Psoas muscle (tissue), 8 donors: ENCODE data around the gene ZBED2. TPM values are rescaled to one million over a fixed set of nuclear protein-coding genes. Genes with fewer than 3 reads are reported as not detected.

Experiments used
- ATAC-seq, 4 donors: fragments of 200-7000 bp; cut with Tn5 transposase; one replicate each; pipeline ENCODE4 v1.9.1; 2020; ENCODE audit warnings: moderate library complexity in 3 of 4, mild to moderate bottlenecking in 2 of 4
- DNase-seq, 2 donors: peaks; one replicate each; pipeline ENCODE4 v3.0.0-alpha.2; 2020
- H3K27ac ChIP-seq: fragments of 200-600 bp; one replicate; pipeline ENCODE4 v1.8.0; 2022
- H3K27me3 ChIP-seq, 3 donors: fragments of 200-600 bp in 1 of 3; one replicate each; pipeline versions ENCODE4 v1.6.1 to v1.8.0; 2013 to 2022; ENCODE audit warnings: low read length in 2 of 3, mild to moderate bottlenecking in 2 of 3, moderate library complexity in 1 of 3; ENCODE audit not compliant: insufficient read depth in 3 of 3
- H3K36me3 ChIP-seq, 2 donors: fragments of 200-600 bp in 1 of 2; one replicate each; pipeline versions ENCODE4 v1.6.1 to v1.8.0; 2013 to 2022; ENCODE audit warnings: low read depth in 1 of 2, mild to moderate bottlenecking in 1 of 2, moderate library complexity in 1 of 2; ENCODE audit not compliant: insufficient read depth in 1 of 2
- H3K4me1 ChIP-seq: fragments of 200-600 bp; one replicate; pipeline ENCODE4 v1.8.0; 2022
- H3K4me3 ChIP-seq: fragments of 200-600 bp; one replicate; pipeline ENCODE4 v1.8.0; 2022; ENCODE audit warnings: mild to moderate bottlenecking
- H3K9me3 ChIP-seq: fragments of 200-600 bp; one replicate; pipeline ENCODE4 v1.8.0; 2022
- CTCF ChIP-seq: fragments of 200-600 bp; IDR thresholded peaks from one replicate; pipeline ENCODE4 v1.8.0; 2022; ENCODE audit warnings: antibody characterized with exemption
- WGBS, 3 donors: extraction: QIAGEN DNeasy Blood & Tissue Kit; methylation state at CpG; one replicate each; pipeline versions ENCODE4 v1.1.6 to v1.1.7; 2013; 5-methylcytosine and 5-hydroxymethylcytosine counted together
- intact Hi-C, 2 donors: fragments of 100-400 bp; cut with DNase I; formaldehyde crosslinking; loops; one replicate each; pipeline versions ENCODE4 v1.11.0 to v1.14.2; 2022
- polyA plus RNA-seq, 3 donors: library from polyadenylated mRNA; stranded (reverse); fragments of 200-250 nt; gene quantifications; one replicate each; pipeline ENCODE4 v1.2.3, GENCODE V29; 2013
- total RNA-seq, 4 donors: library from RNA; stranded (reverse); fragmentation: NEBNext Ultra II Directional in 2 of 4; extraction: Animal tissue kit (Norgen Biotek cat#: 25700) in 2 of 4; gene quantifications; one replicate each; pipeline versions ENCODE4 v1.2.1 to v1.2.4, GENCODE V29; 2021 to 2023
- donor health status: healthy with polysubstance abuse.
- donor health status: DM: no; HTN: no; CAD: no; lungs with moderate emphysema.
- donor health status: Bipolar disorder and iron deficiency.
- donor health status: healthy.
- donor health status: DM: yes; HTN: yes; CAD: no.
- donor health status: DM: no; HTN: no; CAD: no.
- donor health status: DM: no; HTN: no; CAD: no.
- donor health status: DM: yes; HTN: yes; CAD: no.

Gene ZBED2
- total and polyA plus RNA-seq, 7 donors = not detected

GRCh38 chr3:111545349-111545748, 49.8 kb downstream of the ZBED2 start:
- H3K27ac ChIP-seq = no peak overlapping the region
- ATAC-seq (no peak), DNase-seq (no peak)
- 83 to 93% (median 90%) methylated on average over 2 of the region's 2 CpGs for WGBS, 3 donors
- TF ChIP-seq CTCF = no peak
- H3K4me1 ChIP-seq = no peaks in the 10 kb centered on the region
- H3K9me3 ChIP-seq = no peaks in the 10 kb centered on the region
- no peak overlapping the region for H3K4me3 ChIP-seq
- intact Hi-C loops = no loop called here
- peaks cover 0 to 4% (median 0%) of the 10 kb centered on the region in 3 donors for H3K27me3 ChIP-seq
- H3K36me3 ChIP-seq = no peaks in the 10 kb centered on the region

Other genes starting within 250 kb of the ZBED2 start
- under 1 TPM in 3 of 4 donors, not detected in 1; 0.29 to 0.59 (median 0.41) TPM for gene CD96, start 53.1 kb downstream of the ZBED2 start, total RNA-seq
- under 1 TPM; 0.01 to 0.10 (median 0.09) TPM for gene CD96, start 53.1 kb downstream of the ZBED2 start, polyA plus RNA-seq
- 1 to 10 TPM in 1 of 4 donors, under 1 TPM in 3; 0.15 to 1.6 (median 0.33) TPM for gene PLCXD2, start 79.3 kb upstream of the ZBED2 start, total RNA-seq
- gene PLCXD2, start 79.3 kb upstream of the ZBED2 start, polyA plus RNA-seq = under 1 TPM; 0.08 to 0.25 (median 0.22) TPM